Hepatic stellate cell (primary cell): ENCODE measurements around the gene DOK6.
A peak's percentile ranks its signal among the peaks of the same experiment; 100 is the strongest.
"Not testable (repeated sequence)": the region's sequence is repeated elsewhere in the genome, so short reads cannot be mapped to it uniquely, and the experiment has no call there.

ENCODE experiments used
- DNase-seq: peaks from one replicate; pipeline ENCODE4 v3.0.0; 2011; ENCODE audit warnings: low spot score

The DOK6 gene

DNA sequence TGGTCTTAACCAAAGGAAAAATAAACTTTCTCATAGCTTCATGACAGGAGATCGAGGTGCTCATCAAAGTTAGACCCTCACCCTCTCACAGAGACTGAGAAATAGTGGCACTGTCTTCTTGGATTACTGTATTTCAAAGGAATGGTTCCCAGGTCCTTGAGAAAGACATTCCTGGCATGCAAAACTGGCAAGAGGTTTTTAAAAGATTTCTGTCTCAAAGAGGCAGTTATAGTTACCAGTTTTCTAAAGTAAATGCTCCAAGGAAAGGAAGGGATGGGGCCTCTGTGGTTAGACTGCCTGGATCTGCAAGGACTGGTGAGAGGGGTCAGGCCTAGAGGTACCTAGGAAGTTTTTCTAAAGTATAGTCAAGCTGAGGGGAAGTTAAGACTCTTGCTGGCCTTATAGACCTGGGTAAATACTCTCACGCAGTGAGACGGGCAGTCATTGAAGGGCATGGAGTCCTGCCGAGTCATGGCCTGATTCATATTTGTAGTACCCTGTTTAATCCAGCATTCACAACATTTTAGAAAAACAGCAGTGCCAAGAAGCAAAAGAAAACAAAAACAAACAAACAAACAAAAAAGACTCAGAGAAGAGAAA, 226.1 kb downstream of the DOK6 start:
- no peak for DNase-seq

DNA sequence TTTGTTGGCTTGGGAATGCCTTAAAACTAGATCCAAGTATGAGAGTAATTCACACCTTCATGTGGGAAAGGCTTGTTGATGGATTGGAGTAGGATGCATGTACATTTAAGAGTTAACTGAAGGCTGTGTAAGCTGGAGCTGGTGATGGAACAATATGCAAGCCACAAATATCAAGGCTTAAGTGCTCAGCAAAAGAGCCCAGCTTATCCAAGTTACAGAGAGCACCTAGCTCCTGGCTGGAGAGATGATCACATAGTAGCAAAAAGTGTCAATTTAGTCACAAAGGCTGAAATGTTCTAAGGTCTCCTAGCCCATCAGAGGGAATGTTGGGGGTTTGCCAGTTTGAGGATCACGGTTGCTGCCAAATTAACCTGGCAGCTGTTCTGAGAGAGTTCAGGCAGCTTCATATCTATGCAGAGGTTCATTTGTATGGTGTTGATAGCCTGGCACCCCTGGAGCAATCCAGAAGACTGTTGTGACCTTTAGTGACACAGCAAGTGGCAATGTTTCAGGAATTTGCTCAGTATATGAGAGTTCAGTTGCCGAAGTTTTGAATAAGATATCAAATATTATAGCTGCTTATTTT, 228.2 kb downstream of the DOK6 start:
- DNase-seq = no peak

GRCh38 chr18:69631281-69631680, 230.6 kb downstream of the DOK6 start:
- DNase-seq = no peak

DNA sequence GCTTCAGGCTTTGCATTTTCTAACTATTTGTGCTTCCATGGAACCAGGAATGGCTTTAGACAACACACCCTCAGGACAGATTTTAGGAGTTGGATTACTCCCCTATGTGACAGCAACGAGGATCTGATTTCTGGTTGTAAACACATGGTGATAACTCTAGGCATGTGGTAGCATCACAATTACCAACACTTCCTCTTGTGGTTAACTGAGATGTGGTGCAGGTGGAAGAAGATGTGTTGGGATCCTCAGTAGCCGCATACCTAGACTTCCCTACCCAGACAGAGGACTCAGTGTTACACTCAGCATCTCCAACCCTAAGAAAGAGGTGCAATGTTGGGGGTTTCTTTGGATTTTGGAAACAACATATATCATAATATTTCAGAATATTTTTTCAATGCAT, 234.8 kb downstream of the DOK6 start:
- DNase-seq = no peak

DNA sequence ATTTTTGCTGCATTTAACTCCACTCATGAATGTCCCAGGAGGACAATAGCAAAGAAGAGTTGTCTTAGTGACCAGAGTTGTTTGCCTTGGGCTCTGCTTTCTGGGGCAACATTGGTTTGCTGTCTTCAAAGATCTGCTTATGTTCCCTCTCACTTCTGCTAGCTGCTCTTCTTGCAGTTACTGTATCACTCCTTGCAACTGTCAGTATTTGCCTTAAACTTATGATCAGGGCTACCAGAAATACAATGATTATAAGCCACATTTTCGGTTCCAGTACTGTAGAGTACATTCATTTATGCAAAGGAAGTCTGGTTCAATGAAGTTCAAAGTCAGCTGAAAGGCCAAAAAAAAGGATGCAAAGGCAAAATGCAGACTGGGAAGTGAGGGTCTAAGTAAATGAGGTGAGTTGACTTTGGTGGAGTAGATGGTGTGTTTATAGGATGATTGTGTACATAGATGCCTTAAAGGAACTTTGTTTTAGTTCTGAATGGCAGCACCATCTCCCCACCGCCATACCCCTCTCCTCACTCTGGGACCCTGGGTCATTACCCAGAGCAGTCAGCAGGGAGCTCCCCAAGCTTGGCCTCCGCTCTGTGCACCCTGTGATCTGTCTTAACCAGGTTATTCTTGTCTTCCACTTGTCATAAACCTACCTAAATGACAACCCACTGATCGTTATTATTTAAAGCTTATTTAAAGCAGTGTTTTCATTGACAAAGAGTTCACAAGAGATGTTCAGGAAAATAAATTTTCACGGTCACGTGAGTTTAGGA, 236.0 kb downstream of the DOK6 start:
- no peak for DNase-seq

GRCh38 chr18:69638056-69638455, 237.4 kb downstream of the DOK6 start:
- DNase-seq = no peak

- peak; percentile 2 for DNase-seq
Observed at GRCh38 chr18:69647702-69648101, 247.0 kb downstream of the DOK6 start.

DNA sequence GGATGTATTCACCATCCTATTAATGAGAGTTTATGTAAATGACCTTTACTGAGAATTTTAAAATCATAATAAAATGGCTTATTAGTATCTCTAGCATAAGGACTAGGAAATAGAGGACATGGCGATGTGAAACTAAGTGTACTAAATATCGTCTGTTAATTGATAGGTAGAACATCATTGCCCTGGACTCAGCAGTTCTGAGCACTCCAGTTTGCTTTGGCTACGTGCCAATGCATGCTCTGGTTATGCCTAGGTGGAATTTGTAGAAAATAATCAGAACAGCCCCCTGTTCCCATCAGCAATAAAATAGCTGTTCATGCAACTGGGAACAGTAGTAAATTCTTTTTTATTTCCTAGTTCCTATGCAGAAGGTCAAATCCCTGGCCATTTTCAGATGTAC, 247.8 kb downstream of the DOK6 start:
- no peak for DNase-seq

- no peak for DNase-seq
Observed at GRCh38 chr18:69649684-69650083, 249.0 kb downstream of the DOK6 start.

DNA sequence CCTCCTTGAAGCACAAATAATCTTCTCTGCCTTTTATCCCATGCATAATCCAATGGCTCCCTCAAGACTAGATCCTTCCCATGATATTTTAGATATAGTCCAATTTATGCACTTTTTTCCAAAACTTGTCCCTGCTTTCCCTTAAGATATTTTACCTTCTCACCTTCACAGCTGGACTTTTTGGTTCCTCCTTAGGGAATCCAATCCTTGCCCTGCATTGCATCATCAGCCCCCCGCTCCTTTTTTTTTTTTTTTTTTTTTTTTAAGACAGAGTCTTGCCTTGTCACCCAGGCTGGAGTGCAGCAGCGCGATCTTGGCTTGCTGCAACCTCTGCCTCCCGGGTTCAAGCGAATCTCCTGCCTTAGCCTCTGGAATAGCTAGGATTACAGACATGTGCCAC, 250.6 kb downstream of the DOK6 start:
- DNase-seq = no peak

- DNase-seq = no peak
Observed at GRCh38 chr18:69655816-69656215, 255.1 kb downstream of the DOK6 start.

DNA sequence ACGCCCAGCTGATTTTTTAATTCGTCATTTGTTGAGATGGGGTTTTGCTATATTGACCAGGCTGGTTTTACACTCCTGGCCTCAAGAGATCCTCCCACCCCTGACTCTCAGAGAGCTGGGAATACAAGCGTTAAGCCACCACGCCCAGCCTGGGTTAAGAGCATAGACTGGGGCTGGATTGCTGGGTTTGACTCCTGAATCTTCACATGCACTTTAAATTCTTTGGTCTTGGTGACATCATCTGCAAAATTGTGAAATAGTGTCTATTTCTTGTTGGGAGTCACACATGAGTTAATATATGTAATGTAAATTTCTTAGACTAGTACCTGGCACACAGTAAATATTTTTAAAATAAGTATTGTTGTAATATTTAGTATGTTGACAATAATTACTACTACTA, 257.4 kb downstream of the DOK6 start:
- no peak for DNase-seq

GRCh38 chr18:69658685-69659084, 258.0 kb downstream of the DOK6 start:
- DNase-seq = no peak

DNA sequence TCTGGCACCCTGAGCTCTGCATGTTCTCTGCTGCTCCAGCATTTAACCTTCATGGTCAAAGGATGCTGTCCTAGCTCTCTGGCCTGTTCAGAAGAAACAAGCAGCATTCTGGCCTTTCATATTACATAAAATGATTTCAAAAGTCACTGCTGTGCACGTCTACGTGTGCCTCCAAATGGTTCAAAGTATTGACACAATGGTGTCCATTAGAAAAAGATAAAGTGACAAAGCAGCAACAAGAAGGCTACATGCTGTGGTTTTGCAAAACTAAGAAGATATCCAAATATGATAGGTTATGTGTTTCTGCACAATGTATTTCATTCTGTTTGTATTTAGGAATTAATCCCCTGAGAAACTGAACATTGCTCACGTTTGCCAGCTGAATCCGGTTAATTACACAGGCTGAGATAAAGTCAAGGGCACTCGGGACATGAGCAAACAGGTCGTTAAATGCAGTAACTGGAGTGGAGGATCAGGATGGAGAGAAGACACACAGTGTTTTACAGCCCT, 258.5 kb downstream of the DOK6 start:
- no peak for DNase-seq

DNA sequence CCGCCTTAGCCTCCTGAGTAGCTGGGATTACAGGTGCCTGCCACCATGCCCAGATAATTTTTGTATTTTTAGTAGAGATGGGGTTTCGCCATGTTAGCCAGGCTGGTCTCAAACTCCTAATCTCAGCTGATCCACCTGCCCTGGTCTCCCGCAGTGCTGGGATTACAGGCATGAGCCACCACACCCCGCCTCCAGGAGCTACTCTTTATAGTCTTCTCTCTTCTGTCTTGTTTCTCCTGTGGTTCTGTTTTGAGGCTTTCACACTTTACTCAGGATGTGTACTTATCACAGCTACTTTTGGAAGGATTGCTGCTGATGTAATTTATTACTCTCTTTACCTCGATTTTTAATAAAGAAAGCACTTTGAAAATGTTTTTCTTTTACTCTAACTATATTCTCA, 261.4 kb downstream of the DOK6 start:
- not testable (repeated sequence) for DNase-seq

DNA sequence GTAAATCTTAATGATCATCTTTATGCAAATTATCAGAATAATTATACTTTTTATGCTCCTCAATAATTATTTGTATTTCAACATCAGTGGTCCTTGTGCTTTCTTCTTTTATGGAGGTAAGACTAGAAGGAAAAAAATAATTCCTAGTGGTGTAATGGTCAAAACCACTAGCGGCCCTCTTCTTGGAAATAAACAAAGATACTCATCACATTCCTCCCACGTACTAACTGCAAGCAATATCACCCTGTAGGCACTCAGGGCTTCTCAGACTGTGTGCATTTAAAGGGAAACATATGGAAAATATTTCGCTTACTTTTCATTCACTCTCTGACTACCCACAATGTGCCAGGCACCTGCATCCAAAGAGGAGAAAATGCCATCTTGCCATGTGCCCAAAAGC, 263.7 kb downstream of the DOK6 start:
- DNase-seq = no peak

DNA sequence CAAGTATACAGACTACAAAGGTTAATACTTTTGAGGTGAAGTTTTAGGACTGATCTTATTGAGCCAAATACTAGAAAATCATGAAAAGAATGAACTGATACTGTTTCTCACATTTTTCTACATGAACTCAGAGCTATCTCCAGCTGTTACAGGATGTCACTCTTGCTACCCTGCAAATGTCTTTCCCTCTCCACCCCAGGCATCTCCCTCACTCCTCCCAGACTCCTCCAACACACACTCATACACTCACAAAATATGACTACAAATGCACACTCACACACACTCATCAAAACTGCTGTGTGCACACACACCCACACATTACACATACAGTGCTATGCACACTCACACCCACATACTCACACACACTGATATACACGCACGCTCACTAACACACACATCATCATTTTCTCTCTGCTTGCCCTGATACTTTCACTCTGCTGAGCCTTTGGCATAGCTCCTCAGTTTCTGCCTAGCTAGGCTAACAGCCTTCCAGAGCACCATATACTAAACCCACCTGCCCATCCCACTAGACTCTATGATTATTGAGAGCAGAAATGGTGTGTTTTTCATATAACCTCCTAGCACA, 273.7 kb downstream of the DOK6 start:
- DNase-seq = no peak

GRCh38 chr18:69674966-69675365, 274.3 kb downstream of the DOK6 start:
- DNase-seq = no peak

GRCh38 chr18:69677595-69677994, 276.9 kb downstream of the DOK6 start:
- no peak for DNase-seq

DNA sequence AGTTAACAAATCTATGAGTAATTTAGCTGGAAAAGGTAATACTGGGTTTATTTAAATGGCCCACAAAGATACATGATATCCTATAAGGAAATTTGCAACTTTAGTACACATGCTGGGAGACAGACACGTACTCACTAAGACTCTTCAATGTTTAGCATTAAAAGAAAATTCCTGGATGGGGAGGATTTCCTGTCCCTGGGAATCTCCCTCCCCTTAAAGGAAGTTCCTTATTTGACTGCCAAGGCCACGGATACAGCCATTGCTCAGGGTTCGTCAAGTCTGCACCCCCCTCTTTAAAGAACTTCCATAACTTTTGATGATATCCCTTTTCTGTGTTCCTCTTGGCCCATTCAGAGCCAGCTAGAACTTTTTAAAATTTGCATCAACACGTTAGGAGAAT, 279.4 kb downstream of the DOK6 start:
- DNase-seq = no peak

DNA sequence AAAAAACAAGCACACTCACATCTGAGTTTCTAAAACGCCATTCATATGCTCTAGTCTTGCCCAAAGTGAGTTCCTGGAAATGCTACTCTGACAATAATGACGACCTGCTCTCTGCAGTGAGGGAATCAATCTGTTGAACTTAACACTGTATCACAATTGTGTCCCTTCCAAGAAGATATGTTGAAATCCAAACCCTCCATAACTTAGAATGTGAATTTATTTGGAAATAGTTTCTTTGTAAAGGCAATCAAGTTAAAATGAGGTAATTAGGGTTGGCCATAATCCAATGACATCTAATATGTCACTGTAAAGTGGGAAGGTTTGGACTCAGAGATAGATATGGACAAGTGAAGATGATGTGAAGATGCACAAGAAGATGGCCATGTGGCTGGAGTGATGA, 282.5 kb downstream of the DOK6 start:
- no peak for DNase-seq

DNA sequence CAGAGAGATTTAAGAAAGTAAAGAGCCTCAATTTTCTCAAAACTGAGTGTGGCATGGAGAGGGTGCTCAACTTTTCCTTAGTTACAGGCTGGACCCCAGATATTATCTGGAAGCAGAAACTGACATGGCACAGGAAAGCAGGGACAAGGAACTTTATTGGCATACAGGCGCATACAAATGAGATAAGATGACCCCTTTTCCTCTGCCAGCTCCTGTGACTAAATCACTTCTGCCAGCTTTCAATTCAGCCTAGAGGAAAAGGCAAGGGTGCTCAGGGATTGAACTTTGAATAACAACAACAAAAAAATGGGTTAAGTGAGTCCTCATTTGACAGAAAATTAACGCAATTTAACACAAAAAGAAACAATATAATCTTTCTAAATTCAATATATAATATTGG, 284.1 kb downstream of the DOK6 start:
- no peak for DNase-seq

- DNase-seq = no peak
Observed at GRCh38 chr18:69686861-69687260, 286.2 kb downstream of the DOK6 start.
